ENCODE measurements around the gene MAP3K10.

DNA sequence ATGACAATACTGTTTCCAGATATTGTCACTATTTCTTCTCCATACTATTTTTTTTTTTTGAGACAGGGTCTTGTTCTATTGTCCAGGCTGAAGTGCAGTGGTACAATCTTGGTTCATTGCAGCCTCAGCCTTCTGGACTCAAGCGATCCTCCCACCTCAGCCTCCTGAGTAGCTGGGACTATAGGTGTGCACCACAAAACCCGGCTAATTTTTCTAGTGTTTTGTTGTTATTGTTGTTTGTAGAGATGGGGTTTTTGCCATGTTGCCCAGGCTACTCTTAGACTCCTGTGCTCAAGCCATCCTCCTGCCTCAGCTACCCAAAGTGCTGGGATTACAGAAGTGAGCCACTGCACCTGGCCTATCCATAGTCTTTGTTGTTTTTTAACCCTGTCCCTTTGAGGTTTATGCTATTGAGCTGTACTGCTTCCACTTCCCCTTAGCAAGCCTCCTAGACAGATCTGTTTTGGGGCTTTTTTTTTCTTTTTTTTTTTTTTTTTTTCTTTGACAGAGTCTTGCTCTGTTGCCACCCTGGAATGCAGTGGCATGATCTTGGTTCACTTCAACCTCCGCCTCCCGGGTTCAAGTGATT lies 27.6 kb upstream of the MAP3K10 start:
- TF ChIP-seq POLR2AphosphoS5 (IDR thresholded peaks at IDR 0.05; ENCODE audit: borderline replicate concordance, low read depth, low read length) (no peak), FOXP2 (optimal IDR thresholded peaks at IDR 0.05; ENCODE audit: control extremely low read depth, extremely low read length, insufficient read depth) (no peak)

Data from SK-N-MC (cell line).